Sigmoid colon (tissue), 7 donors: Measurements from ENCODE around the gene OR51B4. TPM values are rescaled to one million over a fixed set of nuclear protein-coding genes. Genes with fewer than 3 reads are reported as not detected.

Source experiments
- DNase-seq: peaks from one replicate; pipeline ENCODE4 v3.0.0-alpha.2; 2019
- H3K27ac ChIP-seq, 4 donors: fragments of 200-600 bp; sonication (generic); one replicate each; pipeline ENCODE4 v1.5.1; 2016 to 2019; ENCODE audit warnings: mild to moderate bottlenecking in 1 of 4
- H3K27me3 ChIP-seq, 3 donors: fragments of 200-600 bp; sonication (generic); one replicate each; pipeline ENCODE4 v1.5.1; 2019; ENCODE audit warnings: mild to moderate bottlenecking in 1 of 3
- H3K36me3 ChIP-seq, 4 donors: fragments of 200-600 bp; sonication (generic); one replicate each; pipeline ENCODE4 v1.5.1; 2016 to 2019
- H3K4me1 ChIP-seq, 4 donors: fragments of 200-600 bp; sonication (generic); one replicate each; pipeline ENCODE4 v1.5.1; 2017 to 2019
- H3K4me3 ChIP-seq, 4 donors: fragments of 200-600 bp; sonication (generic); one replicate each; pipeline ENCODE4 v1.5.1; 2017 to 2019; ENCODE audit warnings: mild to moderate bottlenecking in 2 of 4, moderate library complexity in 1 of 4
- H3K9me3 ChIP-seq, 4 donors: fragments of 200-600 bp in 3 of 4; sonication (generic) in 3 of 4; one replicate each; pipeline versions ENCODE4 v1.5.1 to v1.6.1; 2013 to 2019
- CTCF ChIP-seq, 4 experiments: fragments of 450-650 bp in 3 of 4; fragments of 200-600 bp in 1 of 4; IDR thresholded peaks; one replicate each; pipeline ENCODE4 v1.5.1; 2016 to 2019; ENCODE audit warnings: antibody characterized with exemption in 4 of 4, mild to moderate bottlenecking in 3 of 4, moderate library complexity in 2 of 4
- EP300 ChIP-seq, 4 donors: sonication (generic); formaldehyde crosslinking; IDR thresholded peaks; one replicate each; pipeline ENCODE4 v1.6.1; 2017; ENCODE audit warnings: antibody characterized with exemption in 4 of 4
- POLR2A ChIP-seq, 2 donors: fragments of 450-650 bp; IDR thresholded peaks; one replicate each; pipeline ENCODE4 v1.6.1; 2016; ENCODE audit warnings: antibody characterized with exemption in 2 of 2, mild to moderate bottlenecking in 2 of 2, moderate library complexity in 2 of 2
- POLR2AphosphoS5 ChIP-seq, 4 donors: sonication (generic); formaldehyde crosslinking; IDR thresholded peaks; one replicate each; pipeline ENCODE4 v1.6.1; 2017; ENCODE audit warnings: antibody characterized with exemption in 4 of 4
- WGBS, 2 donors: extraction: QIAGEN DNeasy Blood & Tissue Kit; methylation state at CpG; one replicate each; pipeline ENCODE4 v1.1.7; 2013; 5-methylcytosine and 5-hydroxymethylcytosine counted together
- intact Hi-C: fragments of 100-400 bp; cut with DNase I; formaldehyde crosslinking; loops from one replicate; pipeline ENCODE4 v1.15.1; 2023
- polyA plus RNA-seq, 3 donors: library from polyadenylated mRNA; stranded (reverse); fragments of 200-250 nt; gene quantifications; one replicate each; pipeline ENCODE4 v1.2.3, GENCODE V29; 2013
- total RNA-seq, 4 donors: library from RNA; depleted of rRNA; stranded (reverse); fragments of >200 nt; gene quantifications; one replicate each; pipeline ENCODE4 v1.1.0, GENCODE V29; 2016
- donor health status: healthy with polysubstance abuse.
- donor health status: Bipolar disorder and iron deficiency.
- donor health status: healthy.

Gene OR51B4
- total and polyA plus RNA-seq, 7 donors = not detected

DNA sequence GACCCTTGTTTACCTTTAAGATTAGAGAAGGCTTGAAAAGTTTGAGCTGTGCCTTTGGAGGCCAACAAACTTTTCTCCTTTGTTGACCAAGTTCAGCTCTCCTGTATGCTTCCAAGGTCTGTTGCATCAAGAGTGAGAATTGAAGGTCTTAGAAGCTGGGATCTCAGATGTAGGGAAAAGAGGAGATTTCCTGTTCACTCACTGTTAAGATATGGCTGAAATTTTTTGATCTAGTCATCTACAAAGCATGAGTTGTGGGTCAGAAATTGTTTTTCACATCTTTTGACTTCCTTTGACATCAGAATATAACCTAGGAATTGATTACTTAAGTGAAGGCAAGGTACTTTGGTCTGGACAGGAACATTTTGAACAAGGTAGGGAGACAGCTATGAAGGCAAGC is 12.1 kb downstream of the OR51B4 start:
- intact Hi-C loops = no loop called here
- Histone ChIP-seq H3K27ac (no peak overlapping the region), H3K36me3 (no peaks in the 10 kb centered on the region), H3K27me3 (no peaks in the 10 kb centered on the region), H3K4me1 (no peaks in the 10 kb centered on the region), H3K4me3 (no peak overlapping the region), H3K9me3 (no peaks in the 10 kb centered on the region)
- TF ChIP-seq POLR2A (IDR thresholded peaks at IDR 0.05) (no peak), CTCF (IDR thresholded peaks at IDR 0.05) (no peak), EP300 (IDR thresholded peaks at IDR 0.05) (no peak), POLR2AphosphoS5 (IDR thresholded peaks at IDR 0.05) (no peak)
- DNase-seq = no peak

DNA sequence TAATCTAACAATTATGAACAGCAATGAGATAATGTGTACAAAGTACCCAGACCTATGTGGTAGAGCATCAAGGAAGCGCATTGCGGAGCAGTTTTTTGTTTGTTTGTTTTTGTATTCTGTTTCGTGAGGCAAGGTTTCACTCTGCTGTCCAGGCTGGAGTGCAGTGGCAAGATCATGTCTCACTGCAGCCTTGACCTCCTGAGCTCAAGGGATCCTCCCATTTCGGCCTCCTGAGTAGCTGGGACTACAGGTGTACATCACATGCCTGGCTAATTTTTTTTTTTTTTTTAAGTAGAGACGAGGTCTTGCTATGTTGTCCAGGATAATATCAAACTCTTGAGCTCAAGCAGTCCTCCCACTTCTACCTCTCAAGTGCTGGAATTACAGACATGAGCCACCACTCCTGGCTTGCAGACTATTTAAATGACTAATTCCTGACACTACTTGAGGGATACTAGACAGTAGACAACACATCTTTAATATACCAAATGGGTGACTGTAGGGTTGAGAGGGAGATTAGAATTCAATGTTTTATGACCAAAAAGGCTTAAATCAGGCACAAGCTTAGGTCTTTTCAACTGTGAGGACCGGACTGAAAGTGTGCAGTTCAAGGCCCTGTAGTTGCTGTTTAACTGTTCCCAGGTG is 12.7 kb downstream of the OR51B4 start:
- DNase-seq = no peak
- H3K9me3 ChIP-seq = no peaks in the 10 kb centered on the region
- intact Hi-C loops = no loop called here
- no peaks in the 10 kb centered on the region for H3K27me3 ChIP-seq
- no peaks in the 10 kb centered on the region for H3K4me1 ChIP-seq
- H3K27ac ChIP-seq = no peak overlapping the region
- H3K36me3 ChIP-seq = no peaks in the 10 kb centered on the region
- 76 to 82% methylated on average over 6 of the region's 6 CpGs for WGBS, 2 donors
- H3K4me3 ChIP-seq = no peak overlapping the region
- TF ChIP-seq POLR2A (IDR thresholded peaks at IDR 0.05) = no peak
- TF ChIP-seq EP300 (IDR thresholded peaks at IDR 0.05) = no peak
- no peak for TF ChIP-seq CTCF (IDR thresholded peaks at IDR 0.05)
- no peak for TF ChIP-seq POLR2AphosphoS5 (IDR thresholded peaks at IDR 0.05)

- no peaks in the 10 kb centered on the region for H3K9me3 ChIP-seq
- intact Hi-C loops = no loop called here
- no peaks in the 10 kb centered on the region for H3K36me3 ChIP-seq
- H3K4me3 ChIP-seq = no peak overlapping the region
- no peak for TF ChIP-seq CTCF (IDR thresholded peaks at IDR 0.05)
- no peak for TF ChIP-seq POLR2AphosphoS5 (IDR thresholded peaks at IDR 0.05)
- no peak for TF ChIP-seq POLR2A (IDR thresholded peaks at IDR 0.05)
- TF ChIP-seq EP300 (IDR thresholded peaks at IDR 0.05) = no peak
- H3K27ac ChIP-seq = no peak overlapping the region
- no peaks in the 10 kb centered on the region for H3K4me1 ChIP-seq
- H3K27me3 ChIP-seq = no peaks in the 10 kb centered on the region
- WGBS, 2 donors = 65 to 78% methylated on average over 7 of the region's 7 CpGs
- no peak for DNase-seq
Measured at GRCh38 chr11:5288108-5288905, 13.4 kb downstream of the OR51B4 start.

DNA sequence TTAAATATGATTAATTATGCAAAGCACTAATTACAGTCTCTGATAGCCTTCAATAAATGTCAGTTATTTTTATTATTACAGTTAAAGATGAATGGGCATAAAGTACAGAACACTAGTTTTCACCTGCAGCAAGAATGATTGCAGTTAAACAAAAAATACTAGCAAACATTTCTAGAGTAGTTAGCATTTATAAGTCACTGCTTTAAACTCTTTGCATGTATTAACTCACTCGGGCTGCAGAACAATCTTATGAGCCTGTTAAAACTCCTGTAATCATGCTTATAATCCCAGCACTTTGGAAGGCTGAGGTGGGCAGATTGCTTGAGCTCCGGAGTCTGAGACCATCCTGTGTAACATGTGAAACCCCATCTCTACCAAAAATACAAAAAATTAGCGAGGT is 14.8 kb downstream of the OR51B4 start:
- intact Hi-C loops = no loop called here
- Histone ChIP-seq H3K36me3 (no peaks in the 10 kb centered on the region), H3K9me3 (no peaks in the 10 kb centered on the region), H3K4me1 (no peaks in the 10 kb centered on the region), H3K27ac (no peak overlapping the region), H3K4me3 (no peak overlapping the region), H3K27me3 (no peaks in the 10 kb centered on the region)
- 65 to 73% methylated on average over 3 of the region's 3 CpGs for WGBS, 2 donors
- TF ChIP-seq POLR2A (IDR thresholded peaks at IDR 0.05) = no peak
- no peak for TF ChIP-seq CTCF (IDR thresholded peaks at IDR 0.05)
- TF ChIP-seq POLR2AphosphoS5 (IDR thresholded peaks at IDR 0.05) = no peak
- TF ChIP-seq EP300 (IDR thresholded peaks at IDR 0.05) = no peak
- DNase-seq = no peak
